Measurements from ENCODE around the gene GAL3ST1.
"Not testable (repeated sequence)": the region's sequence is repeated elsewhere in the genome, so short reads cannot be mapped to it uniquely, and the experiment has no call there.

The GAL3ST1 gene

DNA sequence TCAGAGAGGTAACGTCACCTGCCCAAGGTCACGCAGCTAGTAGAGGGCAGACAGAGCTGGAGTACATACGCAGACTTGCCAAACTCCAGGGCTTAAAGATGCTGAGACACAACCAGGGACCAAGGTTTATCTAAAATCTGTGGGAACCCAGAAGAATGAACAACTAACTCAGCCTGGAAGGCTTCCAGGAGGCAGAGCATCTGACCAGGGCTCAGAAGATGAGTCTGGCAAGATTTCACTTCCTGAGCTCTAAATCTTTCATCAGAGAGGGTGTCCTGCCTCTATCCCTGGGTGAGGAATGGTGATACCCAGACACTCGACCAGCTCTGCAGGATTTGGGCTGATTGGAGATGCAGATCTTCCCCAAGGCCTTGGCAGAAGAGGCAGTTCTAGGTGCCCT lies 9.1 kb downstream of the GAL3ST1 start:
- TF ChIP-seq, protein P1, sequence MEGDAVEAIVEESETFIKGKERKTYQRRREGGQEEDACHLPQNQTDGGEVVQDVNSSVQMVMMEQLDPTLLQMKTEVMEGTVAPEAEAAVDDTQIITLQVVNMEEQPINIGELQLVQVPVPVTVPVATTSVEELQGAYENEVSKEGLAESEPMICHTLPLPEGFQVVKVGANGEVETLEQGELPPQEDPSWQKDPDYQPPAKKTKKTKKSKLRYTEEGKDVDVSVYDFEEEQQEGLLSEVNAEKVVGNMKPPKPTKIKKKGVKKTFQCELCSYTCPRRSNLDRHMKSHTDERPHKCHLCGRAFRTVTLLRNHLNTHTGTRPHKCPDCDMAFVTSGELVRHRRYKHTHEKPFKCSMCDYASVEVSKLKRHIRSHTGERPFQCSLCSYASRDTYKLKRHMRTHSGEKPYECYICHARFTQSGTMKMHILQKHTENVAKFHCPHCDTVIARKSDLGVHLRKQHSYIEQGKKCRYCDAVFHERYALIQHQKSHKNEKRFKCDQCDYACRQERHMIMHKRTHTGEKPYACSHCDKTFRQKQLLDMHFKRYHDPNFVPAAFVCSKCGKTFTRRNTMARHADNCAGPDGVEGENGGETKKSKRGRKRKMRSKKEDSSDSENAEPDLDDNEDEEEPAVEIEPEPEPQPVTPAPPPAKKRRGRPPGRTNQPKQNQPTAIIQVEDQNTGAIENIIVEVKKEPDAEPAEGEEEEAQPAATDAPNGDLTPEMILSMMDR (IDR thresholded peaks at IDR 0.05; ENCODE audit: low read depth, low read length, missing control alignments): no peak
- no peak overlapping the region for H3K4me3 ChIP-seq (ENCODE audit: low read depth, low read length)
- no peak for DNase-seq (ENCODE audit: low read depth)

DNA sequence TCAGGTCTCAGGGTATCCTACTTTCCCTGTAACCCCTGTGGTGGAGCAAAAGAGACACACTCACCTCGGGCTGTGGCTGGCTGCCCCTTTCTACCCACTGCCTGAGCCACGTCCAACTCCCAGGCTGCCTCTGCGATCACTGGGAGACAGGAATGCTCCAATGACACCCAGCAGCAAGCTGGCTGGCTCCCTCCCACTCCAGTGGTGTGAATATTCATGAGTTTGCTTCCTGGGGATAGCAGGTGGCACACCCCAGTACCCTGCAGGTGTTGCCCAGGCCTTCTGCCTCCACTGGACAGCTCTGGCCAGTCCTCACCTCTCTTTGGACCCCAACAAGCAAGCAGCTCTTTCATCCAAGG lies 9.7 kb downstream of the GAL3ST1 start:
- no peak for DNase-seq (ENCODE audit: low read depth)
- TF ChIP-seq, protein P1 (IDR thresholded peaks at IDR 0.05; ENCODE audit: low read depth, low read length, missing control alignments): no peak
- H3K4me3 ChIP-seq (ENCODE audit: low read depth, low read length): no peak overlapping the region

DNA sequence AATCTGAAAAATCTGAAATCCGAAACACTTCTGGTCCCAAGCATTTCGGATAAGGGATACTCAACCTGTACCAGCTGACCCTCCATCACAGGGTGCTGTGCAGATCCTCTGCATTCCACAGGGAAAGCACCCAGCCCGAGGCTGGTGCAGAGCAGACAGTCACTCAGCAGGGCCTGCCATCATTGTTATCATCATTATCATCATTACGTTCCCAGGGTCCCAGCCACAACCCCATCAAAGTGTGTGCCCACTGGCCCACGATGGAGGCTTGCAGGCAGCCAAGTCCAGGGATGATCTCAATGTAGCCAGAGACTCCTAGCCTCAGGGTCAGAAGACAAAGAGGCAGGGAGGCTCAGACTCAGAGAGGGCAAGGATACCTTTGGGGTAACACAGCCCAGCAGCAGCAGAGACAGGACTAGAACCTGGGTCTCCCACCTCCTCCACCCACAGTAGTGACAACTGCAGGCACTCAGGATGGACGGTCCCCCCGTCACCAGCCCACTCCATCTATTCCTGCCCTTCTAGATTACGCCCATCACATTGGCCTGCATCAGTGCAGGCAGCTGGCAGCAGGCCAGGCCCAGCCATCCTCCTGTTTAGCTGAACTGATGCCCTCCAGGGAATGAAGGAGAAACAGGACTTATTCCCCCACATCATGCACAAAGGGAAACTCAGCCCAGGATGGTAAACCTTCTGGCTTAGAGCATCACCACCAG lies 10.3 kb downstream of the GAL3ST1 start:
- no peak for DNase-seq (ENCODE audit: low read depth)
- TF ChIP-seq, protein P1 (IDR thresholded peaks at IDR 0.05; ENCODE audit: low read depth, low read length, missing control alignments): no peak
- H3K4me3 ChIP-seq (ENCODE audit: low read depth, low read length): no peak overlapping the region

DNA sequence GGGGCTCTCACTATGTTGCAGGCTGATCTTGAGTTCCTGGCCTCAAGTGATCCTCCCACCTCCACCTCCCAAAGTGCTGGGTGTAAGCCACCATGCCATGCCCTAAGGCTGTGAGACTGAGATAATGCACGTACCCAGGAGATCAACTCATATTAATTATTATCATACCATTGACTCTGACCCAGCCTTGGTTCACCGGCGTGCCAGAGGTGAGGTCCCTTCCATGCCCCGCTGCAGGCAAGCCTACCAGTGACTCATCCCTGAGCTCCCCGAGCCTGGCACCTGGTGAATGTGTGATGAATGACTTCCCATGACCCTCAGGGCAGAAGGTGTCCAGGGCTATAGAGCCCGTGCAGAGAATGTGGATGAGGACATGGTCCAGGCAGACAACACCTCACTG lies 12.1 kb downstream of the GAL3ST1 start:
- DNase-seq (ENCODE audit: low read depth): no peak
- TF ChIP-seq, protein P1 (IDR thresholded peaks at IDR 0.05; ENCODE audit: low read depth, low read length, missing control alignments): no peak

DNA sequence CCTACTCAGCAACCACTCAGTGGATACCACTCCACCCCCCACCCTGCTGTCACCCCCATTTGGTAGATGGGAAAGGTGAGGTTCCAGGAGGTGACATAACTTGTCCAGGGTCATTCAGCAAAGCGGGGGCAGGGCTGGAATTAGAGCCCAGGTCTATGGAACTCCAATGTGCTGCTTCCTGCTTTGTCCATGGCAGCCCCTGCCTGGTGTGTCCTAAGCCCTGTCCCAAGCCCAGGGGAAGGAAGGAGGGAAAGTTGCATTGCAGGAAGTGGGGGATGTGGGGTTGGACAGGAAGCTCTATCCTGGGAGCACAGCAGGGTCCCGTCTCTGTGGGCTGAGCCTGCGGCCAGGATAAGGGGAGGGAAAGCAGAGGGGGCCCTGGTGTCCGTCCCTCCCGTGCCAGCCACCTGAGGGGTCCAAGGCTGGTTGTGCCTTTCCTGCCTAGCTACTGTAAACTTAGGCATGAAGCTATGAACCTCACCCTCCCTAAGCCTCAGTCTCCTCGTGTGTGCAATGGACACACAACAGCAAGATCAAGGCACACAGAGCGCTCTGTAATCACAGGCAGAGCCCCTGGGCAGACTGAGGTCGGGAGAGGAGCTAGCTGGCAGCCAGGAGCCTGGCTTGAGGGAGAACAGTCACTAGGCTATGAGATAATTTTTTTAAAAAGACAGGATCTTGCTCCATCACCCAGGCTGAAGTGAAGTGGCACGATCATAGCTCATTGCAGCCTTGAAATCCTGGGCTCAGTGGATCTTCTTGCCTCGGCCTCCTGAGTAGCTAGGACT lies 12.9 kb downstream of the GAL3ST1 start:
- no peak overlapping the region for H3K4me3 ChIP-seq (ENCODE audit: low read depth, low read length)
- no peak for DNase-seq (ENCODE audit: low read depth)
- TF ChIP-seq, protein P1 (IDR thresholded peaks at IDR 0.05; ENCODE audit: low read depth, low read length, missing control alignments): no peak

More for the DNA sequence above, 12.1 kb downstream of the GAL3ST1 start:
- H3K4me3 ChIP-seq (ENCODE audit: low read depth, low read length): no peak overlapping the region

DNA sequence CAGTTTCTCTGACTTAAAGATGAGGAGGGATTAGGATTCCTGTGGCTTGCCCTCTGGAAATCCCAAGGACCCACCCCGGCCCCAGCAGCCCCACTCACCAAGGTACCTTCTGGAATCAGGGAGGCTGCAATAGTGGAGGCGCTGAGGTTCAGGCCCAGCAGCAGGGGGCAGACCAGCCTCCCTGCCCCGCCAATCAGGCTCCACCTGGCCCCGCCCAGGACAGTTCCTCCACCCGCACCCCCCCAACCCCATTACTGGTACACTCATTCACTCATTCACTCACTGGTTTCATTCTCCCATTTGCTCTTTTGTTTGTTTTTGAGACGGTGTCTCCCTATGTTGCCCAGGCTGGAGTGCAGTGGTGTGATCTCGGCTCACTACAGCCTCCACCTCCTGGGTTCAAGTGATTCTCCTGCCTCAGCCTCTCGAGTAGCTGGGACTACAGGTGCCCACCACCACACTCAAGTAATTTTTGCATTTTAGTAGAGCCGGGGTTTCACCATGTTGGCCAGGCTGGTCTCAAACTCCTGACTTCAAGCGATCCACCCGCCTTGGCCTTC lies 13.7 kb downstream of the GAL3ST1 start:
- TF ChIP-seq, protein P1 (IDR thresholded peaks at IDR 0.05; ENCODE audit: low read depth, low read length, missing control alignments): peak; percentile 23
- not testable (repeated sequence) for DNase-seq (ENCODE audit: low read depth); H3K4me3 ChIP-seq (ENCODE audit: low read depth, low read length)

Data from GM12864 (cell line).